Middle frontal gyrus (tissue), 1 donor: ENCODE results near the gene ZBTB26.
"Not testable (repeated sequence)": the region's sequence is repeated elsewhere in the genome, so short reads cannot be mapped to it uniquely, and the experiment has no call there.

ENCODE experiments used
- DNase-seq: peaks from one replicate; pipeline ENCODE4 v3.0.0-alpha.2; 2015; ENCODE audit warnings: low spot score; ENCODE audit errors: extremely low spot score

The ZBTB26 gene

GRCh38 chr9:122929796-122930354 lies 1.4 kb downstream of the ZBTB26 start:
- no peak for DNase-seq

GRCh38 chr9:122923947-122924346 lies 7.4 kb downstream of the ZBTB26 start:
- no peak for DNase-seq

- DNase-seq, result no peak
Observed at GRCh38 chr9:122922713-122923112, 8.6 kb downstream of the ZBTB26 start.

GRCh38 chr9:122918310-122918709 lies 13.0 kb downstream of the ZBTB26 start:
- no peak for DNase-seq

- peak; percentile 88 for DNase-seq
Observed at GRCh38 chr9:122912964-122913673, 18.2 kb downstream of the ZBTB26 start, which contains the start of gene ZBTB6. Gene ZBTB6 (minus strand): TSS chr9:122913323. CDS start chr9:122912072, 1,251 bp downstream.

- no peak for DNase-seq
Observed at GRCh38 chr9:122912671-122912963, 18.7 kb downstream of the ZBTB26 start.

GRCh38 chr9:122906122-122906521 lies 25.2 kb downstream of the ZBTB26 start:
- DNase-seq, result not testable (repeated sequence)

GRCh38 chr9:122904823-122905710 lies 26.2 kb downstream of the ZBTB26 start, which contains the start of gene RC3H2:
Gene RC3H2 (minus strand): TSS chr9:122905359. CDS start chr9:122897509, 7,850 bp downstream.
- peak; percentile 100 for DNase-seq

- no peak for DNase-seq
Observed at GRCh38 chr9:122904466-122904822, 26.9 kb downstream of the ZBTB26 start.

- no peak for DNase-seq
Observed at GRCh38 chr9:122900791-122901190, 30.5 kb downstream of the ZBTB26 start.

GRCh38 chr9:122897969-122898368 lies 33.3 kb downstream of the ZBTB26 start:
- no peak for DNase-seq

GRCh38 chr9:122888480-122888879 lies 42.8 kb downstream of the ZBTB26 start:
- DNase-seq, result no peak

GRCh38 chr9:122883125-122883524 lies 48.2 kb downstream of the ZBTB26 start:
- DNase-seq, result no peak

GRCh38 chr9:122879443-122879842 lies 51.9 kb downstream of the ZBTB26 start:
- no peak for DNase-seq

GRCh38 chr9:122875523-122875922 lies 55.8 kb downstream of the ZBTB26 start:
- no peak for DNase-seq

GRCh38 chr9:122867276-122867675 lies 64.0 kb downstream of the ZBTB26 start:
- DNase-seq, result not testable (repeated sequence)

GRCh38 chr9:122866079-122866478 lies 65.2 kb downstream of the ZBTB26 start:
- no peak for DNase-seq
